ENCODE data around the gene ZFPM1. TPM values are rescaled to one million over a fixed set of nuclear protein-coding genes. Genes with fewer than 3 reads are reported as not detected.

Gene ZFPM1
- polyA plus RNA-seq, 1 of the 3 experiments (the other 2 are of a cell fraction): 1.2 TPM

GRCh38 chr16:88475037-88475436 lies 22.0 kb downstream of the ZFPM1 start:
- H3K4me3 ChIP-seq (ENCODE audit: low read depth in 2 of 2, low read length in 1 of 2): no peak overlapping the region
- H4K20me1 ChIP-seq (ENCODE audit: insufficient read depth): peaks cover 83% of the 10 kb centered on the region
- TF ChIP-seq MAX (IDR thresholded peaks at IDR 0.05; ENCODE audit: low read depth): no peak
- TF ChIP-seq TCF12 (IDR thresholded peaks at IDR 0.05): no peak
- TF ChIP-seq RFX5 (IDR thresholded peaks at IDR 0.05; ENCODE audit: low read length): no peak
- TF ChIP-seq GATA2 (CRISPR knock-in tag; IDR thresholded peaks at IDR 0.05): no peak
- no peak for TF ChIP-seq RXRA (IDR thresholded peaks at IDR 0.05; ENCODE audit: borderline replicate concordance, low read depth)
- TF ChIP-seq JUND (IDR thresholded peaks at IDR 0.05): no peak
- no peak for TF ChIP-seq CTCF (IDR thresholded peaks at IDR 0.05)
- no peak for TF ChIP-seq FOXM1 (IDR thresholded peaks at IDR 0.05; ENCODE audit: low read depth)
- TF ChIP-seq MEF2A (IDR thresholded peaks at IDR 0.05; ENCODE audit: borderline replicate concordance, low read depth): no peak
- H2AFZ ChIP-seq (ENCODE audit: low read depth): no peak overlapping the region
- POLR2A ChIA-PET: no interaction called here
- no peaks in the 10 kb centered on the region for H3K27me3 ChIP-seq (ENCODE audit: insufficient read depth)
- CTCF ChIA-PET: interaction anchor here (1.2 to 1.6 kb wide), 2 partner anchors 13 to 30 kb away, joined by 3 to 5 read pairs; no protein-coding TSS in a partner anchor
- H3K4me1 ChIP-seq (ENCODE audit: control insufficient read depth in 1 of 2, insufficient read depth in 2 of 2, low read depth in 1 of 2, low read length in 1 of 2): peaks cover 0 to 30% of the 10 kb centered on the region in 2 experiments; a peak in 1 of 4 replicates
- H3K9ac ChIP-seq: no peak overlapping the region
- WGBS (ENCODE audit: low lambda C conversion rate): 90% methylated on average over 7 of the region's 13 CpGs
- H3K9me3 ChIP-seq: no peaks in the 10 kb centered on the region
- H3K27ac ChIP-seq (ENCODE audit: low read depth in 2 of 2, low read length in 1 of 2): no peak overlapping the region
- H3K9me2 ChIP-seq: no peaks in the 10 kb centered on the region
- DNase-seq: no peak
- H3K4me2 ChIP-seq: no peak overlapping the region
- peaks cover 28% of the 10 kb centered on the region; the same call in 1 of the 2 replicates for H3K79me2 ChIP-seq (ENCODE audit: insufficient read depth)
- no peaks in the 10 kb centered on the region for H3K36me3 ChIP-seq (replicated peaks in 1 of 2; ENCODE audit: control insufficient read depth in 1 of 2, insufficient read depth in 2 of 2, low read length in 1 of 2)
- no peaks in the 10 kb centered on the region for H3F3A ChIP-seq (replicated peaks; ENCODE audit: insufficient read depth)

- 86% methylated on average over 11 of the region's 14 CpGs for WGBS (ENCODE audit: low lambda C conversion rate)
- POLR2A ChIA-PET: no interaction called here
- no peaks in the 10 kb centered on the region for H3K9me2 ChIP-seq
- peaks cover 83% of the 10 kb centered on the region for H4K20me1 ChIP-seq (ENCODE audit: insufficient read depth)
- H3K27me3 ChIP-seq (ENCODE audit: insufficient read depth): no peaks in the 10 kb centered on the region
- H3K27ac ChIP-seq (ENCODE audit: low read depth in 2 of 2, low read length in 1 of 2): no peak overlapping the region
- TF ChIP-seq FOXJ3 (CRISPR knock-in tag; IDR thresholded peaks at IDR 0.05) (no peak), TCF12 (IDR thresholded peaks at IDR 0.05) (no peak), CTCF (IDR thresholded peaks at IDR 0.05) (no peak), EP300 (IDR thresholded peaks at IDR 0.05; ENCODE audit: borderline replicate concordance in 1 of 2, low read depth in 1 of 2, low read length in 1 of 2) (no peak), MEF2A (IDR thresholded peaks at IDR 0.05; ENCODE audit: borderline replicate concordance, low read depth) (no peak), MAX (IDR thresholded peaks at IDR 0.05; ENCODE audit: low read depth) (no peak), MXI1 (IDR thresholded peaks at IDR 0.05; ENCODE audit: low read depth, low read length) (no peak), RAD21 (IDR thresholded peaks at IDR 0.05; ENCODE audit: low read length) (no peak), FOXM1 (IDR thresholded peaks at IDR 0.05; ENCODE audit: low read depth) (no peak), SIN3A (IDR thresholded peaks at IDR 0.05; ENCODE audit: borderline replicate concordance, low read depth, low read length) (no peak), FOSL2 (IDR thresholded peaks at IDR 0.05; ENCODE audit: borderline replicate concordance, low read depth) (no peak), RXRA (IDR thresholded peaks at IDR 0.05; ENCODE audit: borderline replicate concordance, low read depth) (no peak), USF1 (IDR thresholded peaks at IDR 0.05; ENCODE audit: borderline replicate concordance, low read depth) (no peak), NFIC (IDR thresholded peaks at IDR 0.05; ENCODE audit: borderline replicate concordance) (no peak), CHD2 (IDR thresholded peaks at IDR 0.05; ENCODE audit: low read length, partially characterized antibody) (no peak), RCOR1 (IDR thresholded peaks at IDR 0.05; ENCODE audit: low read length) (no peak), NRF1 (IDR thresholded peaks at IDR 0.05; ENCODE audit: low read depth, low read length) (no peak)
- no peak overlapping the region for H3K9ac ChIP-seq
- CTCF ChIA-PET: no interaction called here
- no peaks in the 10 kb centered on the region for H3K36me3 ChIP-seq (replicated peaks in 1 of 2; ENCODE audit: control insufficient read depth in 1 of 2, insufficient read depth in 2 of 2, low read length in 1 of 2)
- peaks cover 0 to 39% of the 10 kb centered on the region in 2 experiments; a peak in 1 of 4 replicates for H3K4me1 ChIP-seq (ENCODE audit: control insufficient read depth in 1 of 2, insufficient read depth in 2 of 2, low read depth in 1 of 2, low read length in 1 of 2)
- peaks cover 27% of the 10 kb centered on the region; the same call in 1 of the 2 replicates for H3K79me2 ChIP-seq (ENCODE audit: insufficient read depth)
- no peak overlapping the region for H2AFZ ChIP-seq (ENCODE audit: low read depth)
- DNase-seq: no peak
- H3K9me3 ChIP-seq: no peaks in the 10 kb centered on the region
- H3F3A ChIP-seq (replicated peaks; ENCODE audit: insufficient read depth): no peaks in the 10 kb centered on the region
- H3K4me3 ChIP-seq (ENCODE audit: low read depth in 2 of 2, low read length in 1 of 2): no peak overlapping the region
- H3K4me2 ChIP-seq: no peak overlapping the region
Measured at GRCh38 chr16:88476203-88476602, 23.1 kb downstream of the ZFPM1 start.

All from SK-N-SH (cell line).